H1 (cell line): Measurements from ENCODE around the gene KLF12. TPM values are rescaled to one million over a fixed set of nuclear protein-coding genes. Genes with fewer than 3 reads are reported as not detected.

Experiments used
- CTCF ChIA-PET: fragments of 300-600 bp; sonication (Branson Sonifier 250); formaldehyde crosslinking; loops from one replicate; lab custom pipeline; 2021; ENCODE audit not compliant: partially characterized antibody; lab: Charles Lee
- POLR2A ChIA-PET: fragments of 300-600 bp; sonication (Branson Sonifier 250); formaldehyde crosslinking; loops from one replicate; lab custom pipeline; 2021; ENCODE audit warnings: inconsistent platforms; ENCODE audit not compliant: partially characterized antibody; lab: Charles Lee
- DNase-seq, 2 experiments: peaks; one replicate each; pipeline versions ENCODE4 v3.0.0 to v3.0.0-alpha.2; 2010 to 2022; ENCODE audit warnings: low spot score in 2 of 2, low read depth in 1 of 2, mixed read lengths in 1 of 2
- FAIRE-seq: peaks from 2 replicates; lab custom pipeline; 2011; peaks lifted over from hg19 to GRCh38; lab: Jason Lieb, UNC
- H2AFZ ChIP-seq: 2 replicates; pipeline ENCODE4 v1.8.1; 2012; ENCODE audit warnings: low read length, inconsistent platforms
- H2AK5ac ChIP-seq: 2 replicates; pipeline ENCODE4 v1.6.1; 2013; ENCODE audit warnings: low read depth, low read length
- H2BK120ac ChIP-seq: replicated peaks from 2 replicates; pipeline ENCODE3; 2013; ENCODE audit warnings: low read depth, low read length, inconsistent platforms
- H2BK12ac ChIP-seq: 2 replicates; pipeline ENCODE4 v1.6.1; 2013; ENCODE audit warnings: low read depth, low read length
- H2BK15ac ChIP-seq: 2 replicates; pipeline ENCODE4 v1.6.1; 2013; ENCODE audit warnings: low read length
- H2BK20ac ChIP-seq: 2 replicates; pipeline ENCODE4 v1.6.1; 2013; ENCODE audit warnings: low read length
- H2BK5ac ChIP-seq: 2 replicates; pipeline ENCODE4 v1.6.1; 2013; ENCODE audit warnings: low read depth, low read length
- H3K14ac ChIP-seq: 2 replicates; pipeline ENCODE4 v1.6.1; 2013; ENCODE audit warnings: inconsistent platforms; ENCODE audit not compliant: insufficient read length
- H3K18ac ChIP-seq: 2 replicates; pipeline ENCODE4 v1.6.1; 2013; ENCODE audit warnings: low read length; ENCODE audit errors: extremely low read depth
- H3K23ac ChIP-seq: 2 replicates; pipeline ENCODE4 v1.6.1; 2013; ENCODE audit warnings: inconsistent platforms; ENCODE audit not compliant: insufficient read length
- H3K23me2 ChIP-seq: 2 replicates; pipeline ENCODE4 v1.6.1; 2013; ENCODE audit warnings: low read depth, low read length
- H3K27ac ChIP-seq: 2 replicates; pipeline ENCODE4 v1.6.1; 2011; ENCODE audit warnings: low read depth, low read length, inconsistent platforms
- H3K27me3 ChIP-seq, 4 experiments: replicated peaks in 1 of 4; 1 replicate in 1 of 4; 2 replicates in 3 of 4; pipeline versions ENCODE4 v1.6.1 to v1.8.1; 2011 to 2013; ENCODE audit warnings: low read length in 3 of 4, mild to moderate bottlenecking in 3 of 4, inconsistent platforms in 2 of 4, mixed read lengths in 2 of 4, moderate library complexity in 1 of 4; ENCODE audit not compliant: control insufficient read depth in 3 of 4, insufficient read depth in 3 of 4; ENCODE audit errors: extremely low read depth in 1 of 4
- H3K36me3 ChIP-seq, 4 experiments: 2 replicates each; pipeline versions ENCODE4 v1.6.1 to v1.8.1; 2011 to 2013; ENCODE audit warnings: mild to moderate bottlenecking in 4 of 4, low read length in 3 of 4, moderate library complexity in 2 of 4, control low read depth in 1 of 4, inconsistent platforms in 1 of 4; ENCODE audit not compliant: insufficient read depth in 4 of 4, control insufficient read depth in 2 of 4
- H3K4ac ChIP-seq: replicated peaks from 2 replicates; pipeline ENCODE3; 2013; ENCODE audit warnings: low read length, low read depth, mixed read lengths, inconsistent platforms; ENCODE audit not compliant: insufficient read length
- H3K4me1 ChIP-seq, 4 experiments: replicated peaks in 1 of 4; 1 replicate in 1 of 4; 2 replicates in 3 of 4; pipeline versions ENCODE4 v1.6.1 to v1.8.1; 2011 to 2013; ENCODE audit warnings: low read length in 3 of 4, inconsistent platforms in 2 of 4, mixed read lengths in 1 of 4; ENCODE audit not compliant: insufficient read depth in 4 of 4, control insufficient read depth in 3 of 4
- H3K4me2 ChIP-seq, 2 experiments: 2 replicates each; pipeline versions ENCODE4 v1.6.1 to v1.8.1; 2011 to 2013; ENCODE audit warnings: low read depth in 2 of 2, low read length in 2 of 2, control low read depth in 1 of 2, inconsistent platforms in 1 of 2, mild to moderate bottlenecking in 1 of 2; ENCODE audit not compliant: insufficient read depth in 1 of 2
- H3K4me3 ChIP-seq, 4 experiments: fragments of 200-600, 300-600 bp in 1 of 4; sonication (generic), shearing (Covaris generic), sonication (Bioruptor Twin) in 1 of 4; 2 replicates each; pipeline versions ENCODE4 v1.5.1 to v1.8.1; 2011 to 2016; ENCODE audit warnings: low read length in 4 of 4, low read depth in 3 of 4, control low read depth in 2 of 4, inconsistent platforms in 2 of 4, mild to moderate bottlenecking in 2 of 4, mixed read lengths in 1 of 4, moderate library complexity in 1 of 4; ENCODE audit not compliant: insufficient read depth in 2 of 4; ENCODE audit errors: extremely low read depth in 1 of 4
- H3K56ac ChIP-seq: replicated peaks from 2 replicates; pipeline ENCODE3; 2013; ENCODE audit warnings: low read depth, mild to moderate bottlenecking, mixed read lengths, low read length, inconsistent platforms; ENCODE audit not compliant: insufficient read length
- H3K79me1 ChIP-seq: 2 replicates; pipeline ENCODE4 v1.6.1; 2013; ENCODE audit warnings: low read depth, low read length, control low read depth
- H3K79me2 ChIP-seq, 2 experiments: 2 replicates each; pipeline versions ENCODE4 v1.6.1 to v1.8.1; 2012 to 2013; ENCODE audit warnings: low read length in 2 of 2, mild to moderate bottlenecking in 2 of 2, inconsistent platforms in 1 of 2; ENCODE audit not compliant: insufficient read depth in 2 of 2, control insufficient read depth in 1 of 2
- H3K9ac ChIP-seq, 4 experiments: replicated peaks in 1 of 4; 1 replicate in 1 of 4; 2 replicates in 3 of 4; pipeline versions ENCODE4 v1.6.1 to v1.8.1; 2011 to 2013; ENCODE audit warnings: low read depth in 3 of 4, low read length in 3 of 4, control low read depth in 2 of 4, mild to moderate bottlenecking in 2 of 4, moderate library complexity in 2 of 4, inconsistent platforms in 1 of 4; ENCODE audit errors: extremely low read depth in 1 of 4
- H3K9me3 ChIP-seq, 2 experiments: 2 replicates each; pipeline versions ENCODE4 v1.6.1 to v1.8.1; 2012 to 2013; ENCODE audit warnings: mild to moderate bottlenecking in 2 of 2, moderate library complexity in 2 of 2, control low read depth in 1 of 2, inconsistent platforms in 1 of 2, low read depth in 1 of 2, low read length in 1 of 2, mixed read lengths in 1 of 2; ENCODE audit not compliant: insufficient read depth in 2 of 2
- H4K20me1 ChIP-seq, 2 experiments: replicated peaks in 1 of 2; 2 replicates each; pipeline versions ENCODE3 to v1.8.1; 2011 to 2013; ENCODE audit warnings: inconsistent platforms in 2 of 2, low read length in 2 of 2, mild to moderate bottlenecking in 1 of 2; ENCODE audit not compliant: insufficient read depth in 2 of 2, control insufficient read depth in 1 of 2
- H4K5ac ChIP-seq: 2 replicates; pipeline ENCODE4 v1.6.1; 2013; ENCODE audit warnings: low read length, low read depth, mixed read lengths, inconsistent platforms; ENCODE audit not compliant: insufficient read length
- H4K8ac ChIP-seq: 2 replicates; pipeline ENCODE4 v1.8.0; 2013; ENCODE audit warnings: mild to moderate bottlenecking, moderate library complexity, low read length, inconsistent platforms; ENCODE audit not compliant: insufficient read depth; ENCODE audit errors: extremely low read depth
- H4K91ac ChIP-seq: replicated peaks from 2 replicates; pipeline ENCODE3; 2013; ENCODE audit warnings: low read length, mixed read lengths, inconsistent platforms; ENCODE audit not compliant: insufficient read length
- HDAC6 ChIP-seq: IDR thresholded peaks from one replicate; pipeline ENCODE4 v1.7.1; 2012; ENCODE audit warnings: low read depth, mild to moderate bottlenecking, inconsistent platforms, low read length, moderate library complexity
- MAX ChIP-seq: IDR thresholded peaks from 2 replicates; pipeline ENCODE4 v1.6.1; 2012; ENCODE audit warnings: inconsistent platforms
- SRF ChIP-seq: IDR thresholded peaks from 2 replicates; pipeline ENCODE4 v1.6.1; 2011; ENCODE audit warnings: mild to moderate bottlenecking, low read depth, low read length, moderate library complexity
- TCF12 ChIP-seq: IDR thresholded peaks from 2 replicates; pipeline ENCODE4 v1.6.1; 2011; ENCODE audit warnings: low read depth, mild to moderate bottlenecking, low read length
- WGBS, 2 experiments: shearing (Covaris generic) in 1 of 2; methylation state at CpG; one replicate each; pipeline versions ENCODE4 v1.1.6 to v1.1.7; 2013 to 2015; ENCODE audit warnings: low lambda C conversion rate in 2 of 2, mixed read lengths in 2 of 2, inconsistent platforms in 1 of 2, low coverage in 1 of 2, missing lambda C conversion rate in 1 of 2; ENCODE audit not compliant: insufficient replicate concordance in 2 of 2, insufficient coverage in 1 of 2, insufficient read length in 1 of 2; ENCODE audit errors: extremely low coverage in 1 of 2, missing lambda C conversion rate in 1 of 2; 5-methylcytosine and 5-hydroxymethylcytosine counted together
- polyA plus RNA-seq, 7 experiments: library from polyadenylated mRNA; depleted of rRNA in 3 of 7; stranded (reverse) in 5 of 7; unstranded in 2 of 7; fragments of >200 nt in 5 of 7; fragments of 200-250 nt in 2 of 7; gene quantifications; 1 replicate in 5 of 7; 2 replicates in 1 of 7; 4 replicates in 1 of 7; pipeline versions ENCODE4 v1.2.1 to v1.2.3, GENCODE V29; 2011 to 2013; ENCODE audit warnings: missing spikeins in 2 of 7, mixed read lengths in 2 of 7
- total RNA-seq: library from RNA; stranded (reverse); fragmentation: NEBNext Ultra II Directional; extraction: Animal tissue kit (Norgen Biotek cat#: 25700); gene quantifications from 2 replicates; pipeline ENCODE4 v1.2.1, GENCODE V29; 2021

The KLF12 gene
- total and polyA plus RNA-seq, 2 of the 8 experiments (the other 6 are each of a cell fraction or from before 2014, with no cell fraction given) = 6.6 to 12.1 TPM

- H2BK15ac ChIP-seq = no peak overlapping the region
- no peak overlapping the region for H2BK12ac ChIP-seq
- H3K23ac ChIP-seq = no peak overlapping the region
- no peak overlapping the region for H2AFZ ChIP-seq
- no peak overlapping the region for H4K5ac ChIP-seq
- H3K23me2 ChIP-seq = no peaks in the 10 kb centered on the region
- CTCF ChIA-PET = interaction anchor here (0.8 kb wide), 1 partner anchor 12 kb away, joined by 3 read pairs; no protein-coding TSS in a partner anchor
- no peak overlapping the region for H4K8ac ChIP-seq
- POLR2A ChIA-PET = no interaction called here
- FAIRE-seq (no peak), DNase-seq (no peak)
- H3K4me3 ChIP-seq = no peak overlapping the region
- H3K79me2 ChIP-seq = peaks cover 0 to 20% of the 10 kb centered on the region in 2 experiments; a peak in 2 of 4 replicates
- H2BK5ac ChIP-seq = no peak overlapping the region
- H3K4me2 ChIP-seq = no peak overlapping the region
- H2AK5ac ChIP-seq = no peak overlapping the region
- H4K91ac ChIP-seq = no peak overlapping the region
- 96% methylated on average over 1 of the region's 1 CpG; no CpG with 5 or more reads in 1 of the 2 experiments for WGBS, 2 experiments
- peaks cover 0 to 2% of the 10 kb centered on the region in 2 experiments for H4K20me1 ChIP-seq
- H3K9ac ChIP-seq = no peak overlapping the region
- no peak overlapping the region for H3K4ac ChIP-seq
- H3K14ac ChIP-seq = no peak overlapping the region
- H3K56ac ChIP-seq = no peak overlapping the region
- H2BK120ac ChIP-seq = no peak overlapping the region
- H3K27ac ChIP-seq = no peak overlapping the region
- H3K36me3 ChIP-seq = no peaks in the 10 kb centered on the region
- TF ChIP-seq MAX (no peak), HDAC6 (no peak), TCF12 (no peak), SRF (no peak)
- H3K4me1 ChIP-seq = no peaks in the 10 kb centered on the region
- no peak overlapping the region for H2BK20ac ChIP-seq
- no peaks in the 10 kb centered on the region for H3K79me1 ChIP-seq
- peaks cover 0 to 7% of the 10 kb centered on the region in 2 experiments; a peak in 1 of 4 replicates for H3K9me3 ChIP-seq
- no peaks in the 10 kb centered on the region for H3K27me3 ChIP-seq
- no peak overlapping the region for H3K18ac ChIP-seq
Measured at GRCh38 chr13:74101436-74101835, 32.8 kb downstream of the KLF12 start.
